ENCODE data around the gene IL1F10. TPM values are rescaled to one million over a fixed set of nuclear protein-coding genes. Genes with fewer than 3 reads are reported as not detected.
A peak's percentile ranks its signal among the peaks of the same experiment; 100 is the strongest.

The IL1F10 gene
- total and polyA plus RNA-seq, 2 experiments from 2014 or later = not detected

- Histone ChIP-seq H3K9me3 (ENCODE audit: low read depth) (no peaks in the 10 kb centered on the region), H3K4me2 (no peak overlapping the region), H3K27ac (no peak overlapping the region), H2AFZ (no peak overlapping the region), H3K4me3 (no peak overlapping the region), H3K36me3 (replicated peaks; ENCODE audit: insufficient read depth, low read depth) (no peaks in the 10 kb centered on the region), H3K27me3 (no peaks in the 10 kb centered on the region), H3K79me2 (no peaks in the 10 kb centered on the region), H3K9me2 (replicated peaks; ENCODE audit: insufficient read depth) (no peaks in the 10 kb centered on the region), H4K20me1 (ENCODE audit: insufficient read depth, poor library complexity, severe bottlenecking) (no peaks in the 10 kb centered on the region), H3K4me1 (ENCODE audit: insufficient read depth) (no peaks in the 10 kb centered on the region)
- TF ChIP-seq EZH2phosphoT487 (IDR thresholded peaks at IDR 0.05; ENCODE audit: low read depth, severe bottlenecking, unreplicated experiment) (no peak), CTCF (IDR thresholded peaks at IDR 0.05; ENCODE audit: poor library complexity) (no peak), EZH2 (IDR thresholded peaks at IDR 0.05; ENCODE audit: borderline replicate concordance) (no peak)
- WGBS (ENCODE audit: low lambda C conversion rate, missing lambda C conversion rate) = 96% methylated on average over 3 of the region's 3 CpGs
- DNase-seq (ENCODE audit: low spot score) = no peak
Observed at GRCh38 chr2:113075600-113075999, 7.8 kb downstream of the IL1F10 start.

- Histone ChIP-seq H3K4me2 (no peak overlapping the region), H2AFZ (no peak overlapping the region), H3K9me3 (ENCODE audit: low read depth) (no peaks in the 10 kb centered on the region), H3K36me3 (replicated peaks; ENCODE audit: insufficient read depth, low read depth) (no peaks in the 10 kb centered on the region), H3K9me2 (replicated peaks; ENCODE audit: insufficient read depth) (no peaks in the 10 kb centered on the region), H3K4me3 (no peak overlapping the region), H3K27me3 (no peaks in the 10 kb centered on the region), H3K79me2 (no peaks in the 10 kb centered on the region), H3K27ac (no peak overlapping the region), H4K20me1 (ENCODE audit: insufficient read depth, poor library complexity, severe bottlenecking) (no peaks in the 10 kb centered on the region), H3K4me1 (ENCODE audit: insufficient read depth) (no peaks in the 10 kb centered on the region)
- DNase-seq (ENCODE audit: low spot score) = peak; percentile 40
- TF ChIP-seq CTCF (IDR thresholded peaks at IDR 0.05; ENCODE audit: poor library complexity) = no peak
- 53% methylated on average over 3 of the region's 3 CpGs for WGBS (ENCODE audit: low lambda C conversion rate, missing lambda C conversion rate)
Observed at GRCh38 chr2:113076954-113077669, 9.3 kb downstream of the IL1F10 start.

- DNase-seq (ENCODE audit: low spot score) = no peak
- TF ChIP-seq EZH2phosphoT487 (IDR thresholded peaks at IDR 0.05; ENCODE audit: low read depth, severe bottlenecking, unreplicated experiment) (no peak), CTCF (IDR thresholded peaks at IDR 0.05; ENCODE audit: poor library complexity) (no peak), EZH2 (IDR thresholded peaks at IDR 0.05; ENCODE audit: borderline replicate concordance) (no peak)
- Histone ChIP-seq H3K36me3 (replicated peaks; ENCODE audit: insufficient read depth, low read depth) (no peaks in the 10 kb centered on the region), H3K9me3 (ENCODE audit: low read depth) (no peaks in the 10 kb centered on the region), H3K4me1 (ENCODE audit: insufficient read depth) (no peaks in the 10 kb centered on the region), H3K4me3 (no peak overlapping the region), H3K9me2 (replicated peaks; ENCODE audit: insufficient read depth) (no peaks in the 10 kb centered on the region), H3K27me3 (no peaks in the 10 kb centered on the region), H3K79me2 (no peaks in the 10 kb centered on the region), H3K27ac (no peak overlapping the region), H3K4me2 (no peak overlapping the region), H2AFZ (no peak overlapping the region), H4K20me1 (ENCODE audit: insufficient read depth, poor library complexity, severe bottlenecking) (no peaks in the 10 kb centered on the region)
- 57% methylated on average over 1 of the region's 1 CpG for WGBS (ENCODE audit: low lambda C conversion rate, missing lambda C conversion rate)
Observed at GRCh38 chr2:113077921-113078320, 10.2 kb downstream of the IL1F10 start.

Data from hepatocyte (in vitro differentiated cells).